ENCODE measurements around the gene TSPAN9.

DNA sequence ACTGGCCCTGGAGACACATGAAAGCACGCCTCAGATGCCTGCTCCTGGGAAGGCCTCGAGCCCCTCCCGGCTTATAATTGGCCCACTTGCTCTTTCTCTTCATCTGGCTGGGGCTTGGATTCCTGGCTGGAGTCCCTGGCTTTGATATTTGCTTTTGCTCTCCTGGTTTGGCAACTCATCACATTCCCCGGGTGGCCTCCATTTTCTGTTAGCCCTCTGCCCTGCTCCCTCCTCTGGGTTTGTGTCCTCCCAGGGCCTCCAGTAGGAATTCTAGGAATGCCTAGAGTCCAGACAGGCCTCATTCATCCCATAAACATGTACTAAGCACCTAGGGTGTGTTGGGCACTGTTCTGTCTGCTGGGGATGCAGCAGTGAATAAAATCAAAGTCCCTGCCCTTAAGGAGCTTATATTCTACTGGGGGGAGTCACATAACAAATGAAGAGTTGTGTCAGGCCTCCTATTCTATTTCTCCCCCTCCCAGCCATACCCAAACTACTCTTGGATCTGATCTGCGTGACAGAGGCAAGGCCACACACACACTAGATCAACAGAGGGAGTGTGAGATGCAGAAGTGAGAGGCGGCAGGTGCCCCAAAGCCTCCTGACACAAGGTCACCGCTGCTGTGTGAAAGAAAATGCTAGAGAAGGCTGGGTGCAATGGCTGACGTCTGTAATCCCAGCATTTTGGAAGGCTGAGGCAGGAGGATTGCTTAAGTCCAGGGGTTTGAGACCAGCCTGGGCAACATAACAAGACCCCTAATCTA lies 21.3 kb upstream of the TSPAN9 start:
- TF ChIP-seq EZH2phosphoT487 (conservative IDR thresholded peaks at IDR 0.05; ENCODE audit: low read length), result no peak
- TF ChIP-seq, protein P1, sequence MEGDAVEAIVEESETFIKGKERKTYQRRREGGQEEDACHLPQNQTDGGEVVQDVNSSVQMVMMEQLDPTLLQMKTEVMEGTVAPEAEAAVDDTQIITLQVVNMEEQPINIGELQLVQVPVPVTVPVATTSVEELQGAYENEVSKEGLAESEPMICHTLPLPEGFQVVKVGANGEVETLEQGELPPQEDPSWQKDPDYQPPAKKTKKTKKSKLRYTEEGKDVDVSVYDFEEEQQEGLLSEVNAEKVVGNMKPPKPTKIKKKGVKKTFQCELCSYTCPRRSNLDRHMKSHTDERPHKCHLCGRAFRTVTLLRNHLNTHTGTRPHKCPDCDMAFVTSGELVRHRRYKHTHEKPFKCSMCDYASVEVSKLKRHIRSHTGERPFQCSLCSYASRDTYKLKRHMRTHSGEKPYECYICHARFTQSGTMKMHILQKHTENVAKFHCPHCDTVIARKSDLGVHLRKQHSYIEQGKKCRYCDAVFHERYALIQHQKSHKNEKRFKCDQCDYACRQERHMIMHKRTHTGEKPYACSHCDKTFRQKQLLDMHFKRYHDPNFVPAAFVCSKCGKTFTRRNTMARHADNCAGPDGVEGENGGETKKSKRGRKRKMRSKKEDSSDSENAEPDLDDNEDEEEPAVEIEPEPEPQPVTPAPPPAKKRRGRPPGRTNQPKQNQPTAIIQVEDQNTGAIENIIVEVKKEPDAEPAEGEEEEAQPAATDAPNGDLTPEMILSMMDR (IDR thresholded peaks at IDR 0.05; ENCODE audit: insufficient read depth, low read length, poor library complexity, severe bottlenecking), result no peak

All from SU-DHL-6 (cell line).